GM12873 (cell line): ENCODE results near the gene LHX6.

Source experiments
- TF ChIP-seq, protein P1 (sequence below): IDR thresholded peaks from 2 replicates; pipeline ENCODE4 v1.5.1; 2012; ENCODE audit warnings: low read depth, mild to moderate bottlenecking, moderate library complexity, low read length, control low read depth; ENCODE audit not compliant: insufficient read depth; ENCODE audit errors: missing control alignments

The LHX6 gene

GRCh38 chr9:122179054-122179689, 49.6 kb downstream of the LHX6 start:
- TF ChIP-seq, protein P1, sequence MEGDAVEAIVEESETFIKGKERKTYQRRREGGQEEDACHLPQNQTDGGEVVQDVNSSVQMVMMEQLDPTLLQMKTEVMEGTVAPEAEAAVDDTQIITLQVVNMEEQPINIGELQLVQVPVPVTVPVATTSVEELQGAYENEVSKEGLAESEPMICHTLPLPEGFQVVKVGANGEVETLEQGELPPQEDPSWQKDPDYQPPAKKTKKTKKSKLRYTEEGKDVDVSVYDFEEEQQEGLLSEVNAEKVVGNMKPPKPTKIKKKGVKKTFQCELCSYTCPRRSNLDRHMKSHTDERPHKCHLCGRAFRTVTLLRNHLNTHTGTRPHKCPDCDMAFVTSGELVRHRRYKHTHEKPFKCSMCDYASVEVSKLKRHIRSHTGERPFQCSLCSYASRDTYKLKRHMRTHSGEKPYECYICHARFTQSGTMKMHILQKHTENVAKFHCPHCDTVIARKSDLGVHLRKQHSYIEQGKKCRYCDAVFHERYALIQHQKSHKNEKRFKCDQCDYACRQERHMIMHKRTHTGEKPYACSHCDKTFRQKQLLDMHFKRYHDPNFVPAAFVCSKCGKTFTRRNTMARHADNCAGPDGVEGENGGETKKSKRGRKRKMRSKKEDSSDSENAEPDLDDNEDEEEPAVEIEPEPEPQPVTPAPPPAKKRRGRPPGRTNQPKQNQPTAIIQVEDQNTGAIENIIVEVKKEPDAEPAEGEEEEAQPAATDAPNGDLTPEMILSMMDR, result no peak

- TF ChIP-seq, protein P1, result no peak
These were observed 51.8 kb downstream of the LHX6 start for GRCh38 chr9:122176916-122177315.

- TF ChIP-seq, protein P1, result no peak
These were observed 55.1 kb downstream of the LHX6 start for GRCh38 chr9:122173670-122174069.

DNA sequence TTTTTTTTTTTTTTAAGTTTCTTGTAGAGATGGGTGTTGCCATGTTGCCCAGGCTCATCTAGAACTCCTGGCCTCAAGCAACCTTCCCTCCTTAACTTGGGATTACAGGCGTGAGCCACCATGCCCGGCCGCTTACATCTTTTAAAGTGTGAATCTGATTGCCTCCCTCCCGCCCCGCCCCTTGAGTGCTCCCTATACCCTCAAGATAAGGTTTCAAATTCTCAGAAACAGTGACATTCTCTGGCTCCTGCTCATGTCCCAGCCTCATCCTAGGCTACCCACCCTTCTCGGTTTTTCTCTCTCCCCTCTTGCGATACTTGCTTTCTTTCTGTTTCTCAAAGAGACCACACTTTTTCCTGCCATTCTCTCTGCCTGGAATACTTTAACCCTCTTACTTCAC, 56.6 kb downstream of the LHX6 start:
- TF ChIP-seq, protein P1, result no peak

DNA sequence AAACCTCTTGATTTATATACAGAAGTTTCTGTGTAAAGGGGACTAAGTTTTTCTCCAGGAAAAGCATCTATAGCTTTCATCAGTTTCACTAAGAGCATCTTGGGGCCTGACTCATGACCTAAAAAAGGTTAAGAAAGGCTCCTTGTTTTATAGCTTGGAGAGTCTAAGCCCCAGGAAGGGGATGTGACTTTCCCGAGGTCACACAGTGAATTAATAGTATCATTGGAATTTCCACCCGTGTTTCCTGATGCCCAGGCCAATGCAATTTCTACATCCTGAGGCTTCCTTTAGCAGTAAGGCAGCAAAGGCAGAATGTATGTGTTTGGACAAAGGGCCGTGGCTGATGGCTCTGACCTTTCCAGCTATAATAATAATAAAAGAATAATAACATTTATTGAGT, 60.4 kb downstream of the LHX6 start:
- TF ChIP-seq, protein P1, result no peak

DNA sequence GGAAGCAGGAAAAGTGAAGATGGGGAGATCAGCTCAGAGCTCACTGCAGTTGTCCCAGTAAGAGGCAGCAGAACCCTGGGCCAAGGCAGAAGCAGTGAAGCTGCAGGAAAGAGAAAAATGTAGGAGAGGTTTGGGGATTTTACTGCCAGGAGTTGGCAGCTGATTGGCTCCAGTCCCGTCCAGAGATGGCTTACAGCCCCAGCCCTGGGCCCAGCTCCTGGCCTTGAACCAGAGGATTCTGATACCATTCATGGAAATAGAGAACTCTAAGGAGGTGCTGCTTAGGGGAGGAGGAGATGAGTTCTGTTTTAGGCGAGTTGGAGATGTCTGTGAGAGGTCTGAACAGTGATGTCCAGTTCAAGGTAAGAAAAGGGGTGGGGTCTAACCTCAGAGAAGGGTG, 64.5 kb downstream of the LHX6 start:
- TF ChIP-seq, protein P1, result no peak

GRCh38 chr9:122162415-122162814, 66.3 kb downstream of the LHX6 start:
- TF ChIP-seq, protein P1, result no peak

GRCh38 chr9:122159925-122160246, 68.9 kb downstream of the LHX6 start:
- TF ChIP-seq, protein P1, result no peak
